ENCODE results near the gene MTFR1L. TPM values are rescaled to one million over a fixed set of nuclear protein-coding genes. Genes with fewer than 3 reads are reported as not detected.

The MTFR1L gene
- total RNA-seq, 1 experiment from 2014 or later, result 28.9 TPM

DNA sequence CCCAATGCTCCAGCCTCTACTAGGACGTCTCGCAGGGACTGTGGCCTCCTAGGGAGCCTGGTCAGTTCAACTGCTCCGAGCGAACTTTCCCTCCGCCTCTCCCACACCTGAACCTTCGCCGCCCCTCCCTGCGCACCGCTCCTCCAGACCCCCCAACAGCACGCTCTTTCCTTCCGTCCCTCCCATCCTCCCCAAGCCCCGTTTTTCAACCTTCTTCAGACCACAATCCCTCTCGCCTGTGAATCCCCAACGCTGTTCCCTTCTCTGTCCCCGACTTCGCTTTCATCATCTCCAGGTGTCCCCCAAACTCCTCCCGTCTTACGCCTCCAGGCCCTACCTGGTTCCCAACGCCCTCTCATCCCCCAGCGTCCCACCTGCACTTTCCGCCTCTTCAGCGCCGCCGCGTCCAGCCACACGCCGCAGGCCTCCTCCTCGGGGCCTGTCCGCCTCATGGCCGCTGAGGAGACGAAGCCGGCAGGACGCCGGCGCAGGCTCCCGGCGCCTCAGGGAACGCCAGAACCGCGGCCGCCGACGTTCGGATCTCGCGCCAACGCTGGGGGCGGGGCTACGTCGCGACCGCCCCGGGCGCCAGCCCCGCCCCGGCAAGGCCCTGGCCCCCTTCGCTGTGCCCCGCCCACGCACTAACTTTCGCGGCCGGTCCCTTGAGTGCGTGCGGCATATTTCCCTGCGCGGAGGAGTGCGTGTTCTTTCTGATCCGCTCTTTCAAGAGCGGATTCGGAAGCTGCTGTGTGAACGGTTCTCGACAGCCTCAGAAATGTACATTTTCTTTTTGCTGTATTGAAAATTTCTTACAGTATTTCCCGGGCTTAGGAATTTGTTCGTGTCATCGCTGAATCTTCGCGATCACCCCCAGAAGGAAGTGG is 39.4 kb downstream of the MTFR1L start, which contains the start of gene AUNIP (continued):
- TF ChIP-seq SMAD3 (CRISPR knock-in tag; IDR thresholded peaks at IDR 0.05; ENCODE audit: borderline replicate concordance) (no peak), HMGA2 (CRISPR knock-in tag; IDR thresholded peaks at IDR 0.05) (no peak), OVOL2 (CRISPR knock-in tag; IDR thresholded peaks at IDR 0.05; ENCODE audit: borderline replicate concordance) (no peak), TEAD4 (CRISPR knock-in tag; IDR thresholded peaks at IDR 0.05) (peak; percentile 80), MYBL2 (CRISPR knock-in tag; IDR thresholded peaks at IDR 0.05) (peak; percentile 85; the same call in 1 of the 2 replicates), JUN (CRISPR knock-in tag; IDR thresholded peaks at IDR 0.05) (peak; percentile 71; the same call in 1 of the 2 replicates), NFE2L1 (CRISPR knock-in tag; IDR thresholded peaks at IDR 0.05) (no peak), ESRRA (CRISPR knock-in tag; IDR thresholded peaks at IDR 0.05; ENCODE audit: borderline replicate concordance) (peak; percentile 83; the same call in 1 of the 2 replicates), NFYB (CRISPR knock-in tag; conservative IDR thresholded peaks at IDR 0.05; ENCODE audit: low read depth) (no peak; the same call in 1 of the 2 replicates), CBFB (CRISPR knock-in tag; IDR thresholded peaks at IDR 0.05; ENCODE audit: low read depth) (no peak), FOXJ3 (CRISPR knock-in tag; IDR thresholded peaks at IDR 0.05; ENCODE audit: borderline replicate concordance) (no peak), PRRX2 (CRISPR knock-in tag; IDR thresholded peaks at IDR 0.05) (no peak), NR2C2 (CRISPR knock-in tag; IDR thresholded peaks at IDR 0.05) (0 out of 2 replicates have a peak, but pooled peaks have one; percentile 45), CREM (CRISPR knock-in tag; IDR thresholded peaks at IDR 0.05) (peak; percentile 48; the same call in 1 of the 2 replicates), IRF2 (CRISPR knock-in tag; IDR thresholded peaks at IDR 0.05; ENCODE audit: borderline replicate concordance, low read depth) (no peak), FOXK1 (CRISPR knock-in tag; IDR thresholded peaks at IDR 0.05) (peak; percentile 82)
- TF ChIP-seq, protein P1, sequence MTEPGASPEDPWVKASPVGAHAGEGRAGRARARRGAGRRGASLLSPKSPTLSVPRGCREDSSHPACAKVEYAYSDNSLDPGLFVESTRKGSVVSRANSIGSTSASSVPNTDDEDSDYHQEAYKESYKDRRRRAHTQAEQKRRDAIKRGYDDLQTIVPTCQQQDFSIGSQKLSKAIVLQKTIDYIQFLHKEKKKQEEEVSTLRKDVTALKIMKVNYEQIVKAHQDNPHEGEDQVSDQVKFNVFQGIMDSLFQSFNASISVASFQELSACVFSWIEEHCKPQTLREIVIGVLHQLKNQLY (CRISPR knock-in tag; IDR thresholded peaks at IDR 0.05), result no peak
- TF ChIP-seq, protein P2, sequence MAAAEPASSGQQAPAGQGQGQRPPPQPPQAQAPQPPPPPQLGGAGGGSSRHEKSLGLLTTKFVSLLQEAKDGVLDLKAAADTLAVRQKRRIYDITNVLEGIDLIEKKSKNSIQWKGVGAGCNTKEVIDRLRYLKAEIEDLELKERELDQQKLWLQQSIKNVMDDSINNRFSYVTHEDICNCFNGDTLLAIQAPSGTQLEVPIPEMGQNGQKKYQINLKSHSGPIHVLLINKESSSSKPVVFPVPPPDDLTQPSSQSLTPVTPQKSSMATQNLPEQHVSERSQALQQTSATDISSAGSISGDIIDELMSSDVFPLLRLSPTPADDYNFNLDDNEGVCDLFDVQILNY (CRISPR knock-in tag; IDR thresholded peaks at IDR 0.05), result peak; percentile 91; the same call in 1 of the 2 replicates
- TF ChIP-seq, protein P3, sequence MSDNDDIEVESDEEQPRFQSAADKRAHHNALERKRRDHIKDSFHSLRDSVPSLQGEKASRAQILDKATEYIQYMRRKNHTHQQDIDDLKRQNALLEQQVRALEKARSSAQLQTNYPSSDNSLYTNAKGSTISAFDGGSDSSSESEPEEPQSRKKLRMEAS (CRISPR knock-in tag; IDR thresholded peaks at IDR 0.05), result peak; percentile 93
- TF ChIP-seq, protein P4, sequence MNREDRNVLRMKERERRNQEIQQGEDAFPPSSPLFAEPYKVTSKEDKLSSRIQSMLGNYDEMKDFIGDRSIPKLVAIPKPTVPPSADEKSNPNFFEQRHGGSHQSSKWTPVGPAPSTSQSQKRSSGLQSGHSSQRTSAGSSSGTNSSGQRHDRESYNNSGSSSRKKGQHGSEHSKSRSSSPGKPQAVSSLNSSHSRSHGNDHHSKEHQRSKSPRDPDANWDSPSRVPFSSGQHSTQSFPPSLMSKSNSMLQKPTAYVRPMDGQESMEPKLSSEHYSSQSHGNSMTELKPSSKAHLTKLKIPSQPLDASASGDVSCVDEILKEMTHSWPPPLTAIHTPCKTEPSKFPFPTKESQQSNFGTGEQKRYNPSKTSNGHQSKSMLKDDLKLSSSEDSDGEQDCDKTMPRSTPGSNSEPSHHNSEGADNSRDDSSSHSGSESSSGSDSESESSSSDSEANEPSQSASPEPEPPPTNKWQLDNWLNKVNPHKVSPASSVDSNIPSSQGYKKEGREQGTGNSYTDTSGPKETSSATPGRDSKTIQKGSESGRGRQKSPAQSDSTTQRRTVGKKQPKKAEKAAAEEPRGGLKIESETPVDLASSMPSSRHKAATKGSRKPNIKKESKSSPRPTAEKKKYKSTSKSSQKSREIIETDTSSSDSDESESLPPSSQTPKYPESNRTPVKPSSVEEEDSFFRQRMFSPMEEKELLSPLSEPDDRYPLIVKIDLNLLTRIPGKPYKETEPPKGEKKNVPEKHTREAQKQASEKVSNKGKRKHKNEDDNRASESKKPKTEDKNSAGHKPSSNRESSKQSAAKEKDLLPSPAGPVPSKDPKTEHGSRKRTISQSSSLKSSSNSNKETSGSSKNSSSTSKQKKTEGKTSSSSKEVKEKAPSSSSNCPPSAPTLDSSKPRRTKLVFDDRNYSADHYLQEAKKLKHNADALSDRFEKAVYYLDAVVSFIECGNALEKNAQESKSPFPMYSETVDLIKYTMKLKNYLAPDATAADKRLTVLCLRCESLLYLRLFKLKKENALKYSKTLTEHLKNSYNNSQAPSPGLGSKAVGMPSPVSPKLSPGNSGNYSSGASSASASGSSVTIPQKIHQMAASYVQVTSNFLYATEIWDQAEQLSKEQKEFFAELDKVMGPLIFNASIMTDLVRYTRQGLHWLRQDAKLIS (CRISPR knock-in tag; IDR thresholded peaks at IDR 0.05; ENCODE audit: borderline replicate concordance), result no peak
- TF ChIP-seq, protein P5, sequence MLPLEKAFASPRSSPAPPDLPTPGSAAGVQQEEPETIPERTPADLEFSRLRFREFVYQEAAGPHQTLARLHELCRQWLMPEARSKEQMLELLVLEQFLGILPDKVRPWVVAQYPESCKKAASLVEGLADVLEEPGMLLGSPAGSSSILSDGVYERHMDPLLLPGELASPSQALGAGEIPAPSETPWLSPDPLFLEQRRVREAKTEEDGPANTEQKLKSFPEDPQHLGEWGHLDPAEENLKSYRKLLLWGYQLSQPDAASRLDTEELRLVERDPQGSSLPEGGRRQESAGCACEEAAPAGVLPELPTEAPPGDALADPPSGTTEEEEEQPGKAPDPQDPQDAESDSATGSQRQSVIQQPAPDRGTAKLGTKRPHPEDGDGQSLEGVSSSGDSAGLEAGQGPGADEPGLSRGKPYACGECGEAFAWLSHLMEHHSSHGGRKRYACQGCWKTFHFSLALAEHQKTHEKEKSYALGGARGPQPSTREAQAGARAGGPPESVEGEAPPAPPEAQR (CRISPR knock-in tag; IDR thresholded peaks at IDR 0.05), result no peak
- TF ChIP-seq, protein P6, sequence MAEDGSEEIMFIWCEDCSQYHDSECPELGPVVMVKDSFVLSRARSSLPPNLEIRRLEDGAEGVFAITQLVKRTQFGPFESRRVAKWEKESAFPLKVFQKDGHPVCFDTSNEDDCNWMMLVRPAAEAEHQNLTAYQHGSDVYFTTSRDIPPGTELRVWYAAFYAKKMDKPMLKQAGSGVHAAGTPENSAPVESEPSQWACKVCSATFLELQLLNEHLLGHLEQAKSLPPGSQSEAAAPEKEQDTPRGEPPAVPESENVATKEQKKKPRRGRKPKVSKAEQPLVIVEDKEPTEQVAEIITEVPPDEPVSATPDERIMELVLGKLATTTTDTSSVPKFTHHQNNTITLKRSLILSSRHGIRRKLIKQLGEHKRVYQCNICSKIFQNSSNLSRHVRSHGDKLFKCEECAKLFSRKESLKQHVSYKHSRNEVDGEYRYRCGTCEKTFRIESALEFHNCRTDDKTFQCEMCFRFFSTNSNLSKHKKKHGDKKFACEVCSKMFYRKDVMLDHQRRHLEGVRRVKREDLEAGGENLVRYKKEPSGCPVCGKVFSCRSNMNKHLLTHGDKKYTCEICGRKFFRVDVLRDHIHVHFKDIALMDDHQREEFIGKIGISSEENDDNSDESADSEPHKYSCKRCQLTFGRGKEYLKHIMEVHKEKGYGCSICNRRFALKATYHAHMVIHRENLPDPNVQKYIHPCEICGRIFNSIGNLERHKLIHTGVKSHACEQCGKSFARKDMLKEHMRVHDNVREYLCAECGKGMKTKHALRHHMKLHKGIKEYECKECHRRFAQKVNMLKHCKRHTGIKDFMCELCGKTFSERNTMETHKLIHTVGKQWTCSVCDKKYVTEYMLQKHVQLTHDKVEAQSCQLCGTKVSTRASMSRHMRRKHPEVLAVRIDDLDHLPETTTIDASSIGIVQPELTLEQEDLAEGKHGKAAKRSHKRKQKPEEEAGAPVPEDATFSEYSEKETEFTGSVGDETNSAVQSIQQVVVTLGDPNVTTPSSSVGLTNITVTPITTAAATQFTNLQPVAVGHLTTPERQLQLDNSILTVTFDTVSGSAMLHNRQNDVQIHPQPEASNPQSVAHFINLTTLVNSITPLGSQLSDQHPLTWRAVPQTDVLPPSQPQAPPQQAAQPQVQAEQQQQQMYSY (CRISPR knock-in tag; IDR thresholded peaks at IDR 0.05), result 0 out of 2 replicates have a peak, but pooled peaks have one; percentile 17
- TF ChIP-seq, protein P7, sequence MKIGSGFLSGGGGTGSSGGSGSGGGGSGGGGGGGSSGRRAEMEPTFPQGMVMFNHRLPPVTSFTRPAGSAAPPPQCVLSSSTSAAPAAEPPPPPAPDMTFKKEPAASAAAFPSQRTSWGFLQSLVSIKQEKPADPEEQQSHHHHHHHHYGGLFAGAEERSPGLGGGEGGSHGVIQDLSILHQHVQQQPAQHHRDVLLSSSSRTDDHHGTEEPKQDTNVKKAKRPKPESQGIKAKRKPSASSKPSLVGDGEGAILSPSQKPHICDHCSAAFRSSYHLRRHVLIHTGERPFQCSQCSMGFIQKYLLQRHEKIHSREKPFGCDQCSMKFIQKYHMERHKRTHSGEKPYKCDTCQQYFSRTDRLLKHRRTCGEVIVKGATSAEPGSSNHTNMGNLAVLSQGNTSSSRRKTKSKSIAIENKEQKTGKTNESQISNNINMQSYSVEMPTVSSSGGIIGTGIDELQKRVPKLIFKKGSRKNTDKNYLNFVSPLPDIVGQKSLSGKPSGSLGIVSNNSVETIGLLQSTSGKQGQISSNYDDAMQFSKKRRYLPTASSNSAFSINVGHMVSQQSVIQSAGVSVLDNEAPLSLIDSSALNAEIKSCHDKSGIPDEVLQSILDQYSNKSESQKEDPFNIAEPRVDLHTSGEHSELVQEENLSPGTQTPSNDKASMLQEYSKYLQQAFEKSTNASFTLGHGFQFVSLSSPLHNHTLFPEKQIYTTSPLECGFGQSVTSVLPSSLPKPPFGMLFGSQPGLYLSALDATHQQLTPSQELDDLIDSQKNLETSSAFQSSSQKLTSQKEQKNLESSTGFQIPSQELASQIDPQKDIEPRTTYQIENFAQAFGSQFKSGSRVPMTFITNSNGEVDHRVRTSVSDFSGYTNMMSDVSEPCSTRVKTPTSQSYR (CRISPR knock-in tag; IDR thresholded peaks at IDR 0.05), result peak; percentile 70; the same call in 1 of the 2 replicates
- TF ChIP-seq, protein P8, sequence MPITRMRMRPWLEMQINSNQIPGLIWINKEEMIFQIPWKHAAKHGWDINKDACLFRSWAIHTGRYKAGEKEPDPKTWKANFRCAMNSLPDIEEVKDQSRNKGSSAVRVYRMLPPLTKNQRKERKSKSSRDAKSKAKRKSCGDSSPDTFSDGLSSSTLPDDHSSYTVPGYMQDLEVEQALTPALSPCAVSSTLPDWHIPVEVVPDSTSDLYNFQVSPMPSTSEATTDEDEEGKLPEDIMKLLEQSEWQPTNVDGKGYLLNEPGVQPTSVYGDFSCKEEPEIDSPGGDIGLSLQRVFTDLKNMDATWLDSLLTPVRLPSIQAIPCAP (CRISPR knock-in tag; IDR thresholded peaks at IDR 0.05), result peak; percentile 83; the same call in 1 of the 2 replicates
